CD4-positive, alpha-beta T cell treated with Interleukin-15 for 4 hours (primary cell): ENCODE measurements around the gene ACSM4.
"Not testable (repeated sequence)": the region's sequence is repeated elsewhere in the genome, so short reads cannot be mapped to it uniquely, and the experiment has no call there.

Experiments used
- DNase-seq: peaks from one replicate; pipeline ENCODE4 v3.0.0-alpha.2; 2020; ENCODE audit warnings: low spot score

Gene ACSM4

GRCh38 chr12:7337790-7338189 lies 33.9 kb downstream of the ACSM4 start:
- not testable (repeated sequence) for DNase-seq

DNA sequence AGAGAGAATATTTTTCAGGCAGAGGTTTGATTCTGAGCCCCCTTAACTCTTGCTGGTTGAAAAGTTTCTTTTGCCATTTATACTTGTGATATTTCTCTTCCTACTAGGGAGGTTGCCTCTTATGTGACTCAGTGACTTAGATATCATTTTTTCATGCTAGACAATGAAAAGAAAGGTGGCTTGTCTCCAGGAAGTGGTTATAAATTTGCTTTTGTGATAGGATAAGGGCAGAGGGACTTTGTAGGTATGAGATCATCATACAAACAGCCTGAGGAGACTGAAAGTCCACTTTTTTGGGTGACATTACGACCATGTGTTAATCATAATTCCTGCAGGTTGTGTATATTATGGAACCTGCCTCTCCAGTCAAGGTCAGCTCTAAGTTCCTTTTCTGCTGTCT lies 35.8 kb downstream of the ACSM4 start:
- DNase-seq: no peak

DNA sequence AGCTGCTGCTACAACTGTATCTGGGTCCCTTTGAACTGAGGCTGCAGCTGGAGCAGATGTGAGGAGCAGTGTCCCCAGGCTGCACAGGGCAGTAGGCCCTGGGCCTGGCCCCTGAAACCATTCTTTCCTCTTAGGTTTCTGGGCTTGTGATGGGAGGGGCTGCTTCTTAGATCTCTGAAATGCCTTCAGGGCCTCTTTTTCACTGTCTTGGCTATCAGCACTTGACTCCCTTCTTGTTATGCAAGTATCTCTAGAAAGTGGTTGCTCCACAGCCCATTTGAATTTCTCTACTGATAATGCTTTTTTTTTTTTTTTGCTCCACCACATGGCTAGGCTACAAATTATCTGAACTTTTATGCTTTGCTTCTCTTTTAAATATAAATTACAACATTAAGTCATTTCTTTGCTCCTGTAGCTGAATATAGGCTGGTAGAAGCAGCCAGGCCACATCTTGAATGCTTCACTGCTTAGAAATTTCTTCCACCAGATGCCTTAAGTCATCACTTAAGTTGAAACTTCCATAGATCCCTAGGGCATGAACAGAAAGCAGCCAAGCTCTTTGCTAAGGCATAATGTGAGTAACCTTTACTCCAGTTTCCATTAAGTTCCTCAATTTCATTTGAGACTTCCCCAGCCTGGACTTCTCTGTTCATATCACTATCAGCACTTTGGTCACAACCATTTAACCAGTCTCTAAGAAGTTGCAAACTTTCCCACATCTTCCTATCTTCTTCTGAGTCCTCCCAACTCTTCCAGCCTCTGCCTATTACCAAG lies 41.1 kb downstream of the ACSM4 start:
- no peak for DNase-seq

GRCh38 chr12:7346551-7347225 lies 42.8 kb downstream of the ACSM4 start:
- peak; percentile 1 for DNase-seq

DNA sequence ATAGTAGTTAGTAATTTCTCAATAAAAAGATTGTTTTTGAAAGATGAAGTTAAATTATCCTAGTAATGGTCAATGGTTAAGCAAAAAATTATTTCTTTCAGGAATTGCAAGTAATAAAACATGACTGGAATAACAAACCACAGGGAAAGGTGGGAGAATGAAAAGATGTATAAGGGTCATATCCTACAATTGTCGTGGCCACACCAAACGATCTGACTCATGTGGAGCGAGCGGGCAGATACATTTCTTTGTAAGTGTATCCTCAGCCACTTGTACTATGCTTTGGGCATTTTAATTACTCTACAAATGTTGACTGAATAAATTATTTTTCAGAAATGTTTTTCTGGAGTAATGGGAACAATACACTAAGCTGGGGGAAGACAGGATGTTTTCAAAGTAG lies 45.5 kb downstream of the ACSM4 start:
- no peak for DNase-seq

- DNase-seq: no peak
Observed at GRCh38 chr12:7351177-7351576, 47.3 kb downstream of the ACSM4 start.

- no peak for DNase-seq
Observed at GRCh38 chr12:7352661-7353060, 48.8 kb downstream of the ACSM4 start.

DNA sequence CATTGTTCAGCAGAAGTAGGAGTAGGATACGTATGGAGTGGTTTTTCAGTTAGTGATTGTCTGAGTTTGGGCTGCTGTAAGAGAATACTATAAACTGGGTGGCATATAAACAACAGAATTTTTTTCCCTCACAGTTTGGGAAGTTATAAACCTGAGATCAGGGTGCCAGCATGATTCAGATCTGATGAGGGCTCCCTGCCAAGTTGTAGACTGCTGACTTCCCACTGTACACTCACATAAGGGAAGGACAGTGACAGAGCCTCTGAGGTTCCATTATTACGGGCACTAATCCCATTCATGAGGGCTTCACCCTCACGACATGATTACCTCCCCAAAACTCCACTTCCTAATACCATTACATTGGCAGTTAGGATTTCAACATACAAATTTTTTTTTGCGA lies 50.7 kb downstream of the ACSM4 start:
- no peak for DNase-seq

GRCh38 chr12:7361265-7361664 lies 57.4 kb downstream of the ACSM4 start:
- DNase-seq: no peak

DNA sequence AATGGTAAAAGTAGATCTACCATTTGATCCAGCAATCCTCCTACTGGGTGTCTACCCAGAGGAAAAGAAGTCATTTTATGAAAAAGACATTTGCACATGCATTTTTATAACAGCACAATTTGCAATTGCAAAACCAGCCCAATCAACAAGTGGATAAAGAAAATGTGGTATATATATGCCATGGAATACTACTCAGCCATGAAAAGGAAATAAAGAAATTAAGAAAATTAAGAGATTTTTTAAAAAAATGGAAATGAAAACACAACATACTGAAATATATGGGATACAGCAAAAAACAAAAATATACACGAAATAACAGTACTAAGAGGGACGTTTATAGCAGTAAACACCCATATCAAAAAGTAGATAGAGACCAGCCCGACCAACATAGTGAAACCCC lies 58.9 kb downstream of the ACSM4 start:
- DNase-seq: no peak

DNA sequence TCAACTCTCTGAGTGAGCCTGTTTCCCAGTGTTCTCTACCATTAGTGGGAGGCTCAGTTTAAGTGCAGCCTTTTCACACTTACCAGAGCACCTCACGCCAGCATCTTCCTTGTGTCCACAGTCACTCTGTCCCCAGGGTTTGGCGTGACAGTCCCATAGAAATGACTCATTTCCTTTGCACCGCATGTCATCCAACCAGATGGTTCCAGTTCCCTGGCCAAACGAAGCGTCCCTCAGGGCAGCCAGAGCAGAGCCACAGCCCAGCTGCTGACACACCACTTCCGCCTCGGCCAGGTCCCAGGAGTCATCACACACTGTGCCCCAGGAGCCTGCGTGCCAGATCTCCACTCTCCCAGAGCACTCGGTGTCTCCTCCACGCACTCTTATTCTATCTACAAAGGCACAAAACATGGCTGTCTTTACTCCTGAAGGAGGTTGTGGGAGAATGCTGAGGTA lies 65.4 kb downstream of the ACSM4 start:
- DNase-seq: no peak

- DNase-seq: no peak
Observed at GRCh38 chr12:7373226-7373625, 69.4 kb downstream of the ACSM4 start.

GRCh38 chr12:7374423-7375144 lies 70.7 kb downstream of the ACSM4 start:
- DNase-seq: peak; percentile 2

- no peak for DNase-seq
Observed at GRCh38 chr12:7375145-7375543, 71.3 kb downstream of the ACSM4 start.

GRCh38 chr12:7376196-7376595 lies 72.3 kb downstream of the ACSM4 start:
- DNase-seq: no peak
